Mammary epithelial cell (primary cell): Measurements from ENCODE around the gene SSBP1.

Experiments
- CTCF ChIP-seq, 2 donors: IDR thresholded peaks in 1 of 2; conservative IDR thresholded peaks in 1 of 2; 2 replicates each; pipeline ENCODE4 v1.5.1; 2011 to 2012; ENCODE audit warnings: inconsistent platforms in 2 of 2, low read length in 2 of 2, mild to moderate bottlenecking in 2 of 2, control low read depth in 1 of 2, low read depth in 1 of 2; ENCODE audit not compliant: insufficient read depth in 1 of 2; ENCODE audit errors: extremely low read depth in 1 of 2
- EZH2 ChIP-seq: IDR thresholded peaks from 2 replicates; pipeline ENCODE4 v1.6.1; 2012; ENCODE audit warnings: low read length, inconsistent platforms, borderline replicate concordance

GRCh38 chr7:141704741-141705140, 33.4 kb upstream of the SSBP1 start:
- no peak for TF ChIP-seq CTCF (conservative IDR thresholded peaks at IDR 0.05 in 1 of 2, IDR thresholded peaks at IDR 0.05 in 1 of 2; ENCODE audit: extremely low read depth in 1 of 2, insufficient read depth in 1 of 2, low read depth in 1 of 2, low read length in 2 of 2)
- no peak for TF ChIP-seq EZH2
